ENCODE measurements around the gene SEC22C.
A peak's percentile ranks its signal among the peaks of the same experiment; 100 is the strongest.

DNA sequence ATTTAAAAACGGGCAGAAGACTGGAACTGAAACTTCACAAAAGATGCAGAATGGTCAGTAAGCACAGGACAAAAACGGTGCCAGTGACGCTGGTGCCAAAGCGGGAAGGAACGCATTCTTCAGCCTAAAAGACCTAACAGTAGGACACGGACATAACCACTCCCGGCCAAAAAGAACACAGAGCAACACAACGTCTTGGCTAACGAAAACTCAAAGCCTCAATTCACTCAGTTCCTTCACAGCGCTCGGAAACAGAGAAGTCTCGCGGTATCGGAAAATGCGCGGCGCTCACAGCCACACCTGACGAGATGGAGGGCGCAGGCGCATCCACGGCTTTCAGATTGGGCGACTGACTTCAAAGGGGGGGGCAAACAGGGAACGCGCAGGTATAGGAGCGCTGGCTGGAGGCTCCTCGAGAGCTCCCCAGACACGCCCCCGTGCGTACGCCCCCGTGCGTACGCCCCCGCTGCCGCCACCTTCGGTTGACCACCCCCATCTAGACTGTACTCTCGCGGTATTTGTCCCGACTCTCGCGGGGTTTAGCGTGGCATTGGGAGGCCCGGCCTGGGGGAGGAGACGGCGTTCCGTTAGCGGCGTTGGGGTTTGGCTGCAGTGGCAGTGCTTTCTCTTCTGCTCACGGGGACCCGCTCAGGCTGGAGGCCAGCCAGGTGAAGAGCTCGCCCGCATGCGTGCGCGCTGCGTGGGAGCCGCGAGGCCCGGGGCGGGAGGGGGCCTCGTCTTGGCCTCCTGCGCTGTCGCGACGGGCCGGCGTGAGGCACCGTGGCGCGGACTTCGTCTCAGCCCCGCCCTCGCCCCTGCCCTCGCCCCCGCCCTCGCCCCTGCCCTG, 18.6 kb upstream of the SEC22C start, which contains the start of gene NKTR:
- TF ChIP-seq CTCF (IDR thresholded peaks at IDR 0.05) (no peak), EP300 (IDR thresholded peaks at IDR 0.05) (no peak), POLR2A (IDR thresholded peaks at IDR 0.05) (peak in 1 of 2 donors; percentile 56), POLR2AphosphoS5 (IDR thresholded peaks at IDR 0.05) (peak in 2 of 3 donors; percentile 34 to 50)

Measured in suprapubic skin (tissue), 4 donors.